GM10248 (cell line): ENCODE data around the gene STRAP.

ENCODE experiments used
- CTCF ChIA-PET: fragments of 300-600 bp; sonication (Branson Sonifier 250); formaldehyde crosslinking; extraction: SDS; loops from one replicate; lab custom pipeline; 2021; ENCODE audit warnings: antibody characterized with exemption; lab: Yijun Ruan, JAX
- POLR2A ChIA-PET: fragments of 350-650 bp; sonication (Branson Sonifier 250); formaldehyde crosslinking; extraction: SDS; loops from one replicate; lab custom pipeline; 2020; ENCODE audit warnings: antibody characterized with exemption; lab: Yijun Ruan, JAX
- DNase-seq: peaks from one replicate; pipeline ENCODE4 v3.0.0; 2012; ENCODE audit errors: extremely low spot score
- TF ChIP-seq, protein P1 (sequence below): IDR thresholded peaks from 2 replicates; pipeline ENCODE4 v1.5.1; 2012; ENCODE audit warnings: mild to moderate bottlenecking, low read depth; ENCODE audit errors: extremely low read depth, missing control alignments, control extremely low read depth

STRAP gene

DNA sequence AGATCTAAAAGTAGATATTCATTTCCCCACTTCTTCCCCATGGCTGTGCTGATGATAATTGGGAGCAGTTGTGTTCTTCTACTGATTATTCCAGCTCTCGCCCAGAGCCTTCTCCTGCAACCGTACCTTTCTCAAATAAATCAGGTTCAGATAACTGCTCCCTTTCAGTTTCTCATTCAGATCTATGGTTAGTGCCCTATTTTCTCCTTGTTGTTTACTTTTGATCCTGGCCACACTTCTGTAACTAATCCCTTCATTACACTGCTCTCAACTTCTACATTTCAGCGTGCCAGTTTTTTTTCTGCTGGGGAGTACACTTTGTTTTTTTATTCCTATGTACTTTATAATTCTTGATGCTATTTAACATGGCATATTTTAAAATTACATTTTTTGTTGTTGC, 2.8 kb upstream of the STRAP start:
- CTCF ChIA-PET: no interaction called here
- TF ChIP-seq, protein P1, sequence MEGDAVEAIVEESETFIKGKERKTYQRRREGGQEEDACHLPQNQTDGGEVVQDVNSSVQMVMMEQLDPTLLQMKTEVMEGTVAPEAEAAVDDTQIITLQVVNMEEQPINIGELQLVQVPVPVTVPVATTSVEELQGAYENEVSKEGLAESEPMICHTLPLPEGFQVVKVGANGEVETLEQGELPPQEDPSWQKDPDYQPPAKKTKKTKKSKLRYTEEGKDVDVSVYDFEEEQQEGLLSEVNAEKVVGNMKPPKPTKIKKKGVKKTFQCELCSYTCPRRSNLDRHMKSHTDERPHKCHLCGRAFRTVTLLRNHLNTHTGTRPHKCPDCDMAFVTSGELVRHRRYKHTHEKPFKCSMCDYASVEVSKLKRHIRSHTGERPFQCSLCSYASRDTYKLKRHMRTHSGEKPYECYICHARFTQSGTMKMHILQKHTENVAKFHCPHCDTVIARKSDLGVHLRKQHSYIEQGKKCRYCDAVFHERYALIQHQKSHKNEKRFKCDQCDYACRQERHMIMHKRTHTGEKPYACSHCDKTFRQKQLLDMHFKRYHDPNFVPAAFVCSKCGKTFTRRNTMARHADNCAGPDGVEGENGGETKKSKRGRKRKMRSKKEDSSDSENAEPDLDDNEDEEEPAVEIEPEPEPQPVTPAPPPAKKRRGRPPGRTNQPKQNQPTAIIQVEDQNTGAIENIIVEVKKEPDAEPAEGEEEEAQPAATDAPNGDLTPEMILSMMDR: no peak
- POLR2A ChIA-PET: no interaction called here
- no peak for DNase-seq

DNA sequence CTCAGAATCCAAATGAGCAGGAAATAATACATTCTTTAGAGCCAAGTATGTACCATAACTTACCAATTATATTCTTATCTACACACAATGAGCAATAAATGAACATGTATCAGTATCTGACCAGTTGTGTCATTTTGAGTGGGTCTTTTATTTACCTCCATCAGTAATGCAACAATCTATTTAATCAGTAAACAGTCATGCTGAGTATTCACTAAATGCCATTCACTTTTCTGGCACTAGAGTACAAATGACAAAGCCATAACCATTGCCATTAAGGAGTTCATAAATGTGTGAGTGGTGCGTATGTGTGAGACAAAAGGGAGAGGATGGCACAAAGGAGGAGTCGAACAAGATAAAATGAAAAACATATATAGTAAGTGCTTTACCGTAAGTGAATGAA, 1.5 kb upstream of the STRAP start:
- DNase-seq: no peak
- TF ChIP-seq, protein P1: no peak
- POLR2A ChIA-PET: no interaction called here
- CTCF ChIA-PET: no interaction called here

DNA sequence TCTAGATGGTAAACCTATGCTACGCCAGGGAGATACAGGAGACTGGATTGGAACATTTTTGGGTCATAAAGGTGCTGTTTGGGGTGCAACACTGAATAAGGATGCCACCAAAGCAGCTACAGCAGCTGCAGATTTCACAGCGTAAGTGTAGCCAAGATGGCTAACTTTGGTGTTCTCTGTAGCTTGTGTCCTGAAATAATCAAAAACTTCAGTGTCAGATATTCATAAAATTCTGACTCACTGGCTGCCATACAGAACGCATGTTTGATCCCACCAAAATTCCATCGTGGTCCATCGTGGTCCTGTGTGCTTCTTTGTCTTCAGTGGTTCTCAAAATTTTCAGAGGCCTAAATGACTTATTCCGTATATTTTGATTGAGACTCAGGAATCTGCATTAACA, 1.3 kb downstream of the STRAP start:
- TF ChIP-seq, protein P1: no peak
- POLR2A ChIA-PET: interaction anchor here (1.5 kb wide), 1 partner anchor 26 kb away, joined by 3 read pairs; no protein-coding TSS in a partner anchor
- CTCF ChIA-PET: interaction anchor here (0.7 to 10.7 kb wide), 12 partner anchors 10 to 352 kb away, joined by 3 to 97 read pairs (median 3); partner anchors contain the start of gene DERA
- DNase-seq: no peak

DNA sequence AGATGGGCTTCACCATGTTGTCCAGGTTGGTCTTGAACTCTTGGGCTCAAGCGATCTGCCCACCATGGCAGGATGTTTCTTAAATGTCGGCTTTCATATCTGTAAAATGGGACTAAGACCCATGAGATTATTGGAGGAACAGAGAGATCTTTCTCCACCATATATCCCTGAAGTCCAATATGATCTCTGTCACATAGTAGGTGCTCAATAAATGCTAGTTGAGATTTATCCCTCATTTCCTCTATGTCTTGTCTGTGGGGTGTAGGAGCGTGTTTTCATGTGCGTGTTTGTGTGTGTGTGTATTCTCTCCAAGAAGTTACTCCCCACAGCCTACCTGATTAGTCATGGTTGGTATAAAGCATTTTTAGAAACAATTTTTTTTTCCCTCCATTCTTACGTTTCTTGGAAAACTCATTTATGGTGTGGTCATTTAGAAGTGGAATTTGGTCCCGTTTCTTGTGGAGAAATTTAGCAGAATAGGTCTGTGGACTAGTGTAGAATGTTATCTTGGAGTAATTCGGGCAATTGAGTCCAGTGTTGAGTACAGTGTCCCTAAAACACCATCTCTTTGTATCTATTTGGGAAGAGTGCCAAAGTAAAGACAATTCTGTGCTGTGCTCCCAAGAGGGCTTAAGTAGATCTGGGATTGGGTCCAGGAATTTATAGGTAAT, 4.3 kb downstream of the STRAP start:
- CTCF ChIA-PET: interaction anchor here (1.2 to 10.7 kb wide), 2 partner anchors 14 to 24 kb away, joined by 3 to 97 read pairs; partner anchors contain the start of gene DERA
- TF ChIP-seq, protein P1: no peak
- DNase-seq: no peak
- POLR2A ChIA-PET: no interaction called here

DNA sequence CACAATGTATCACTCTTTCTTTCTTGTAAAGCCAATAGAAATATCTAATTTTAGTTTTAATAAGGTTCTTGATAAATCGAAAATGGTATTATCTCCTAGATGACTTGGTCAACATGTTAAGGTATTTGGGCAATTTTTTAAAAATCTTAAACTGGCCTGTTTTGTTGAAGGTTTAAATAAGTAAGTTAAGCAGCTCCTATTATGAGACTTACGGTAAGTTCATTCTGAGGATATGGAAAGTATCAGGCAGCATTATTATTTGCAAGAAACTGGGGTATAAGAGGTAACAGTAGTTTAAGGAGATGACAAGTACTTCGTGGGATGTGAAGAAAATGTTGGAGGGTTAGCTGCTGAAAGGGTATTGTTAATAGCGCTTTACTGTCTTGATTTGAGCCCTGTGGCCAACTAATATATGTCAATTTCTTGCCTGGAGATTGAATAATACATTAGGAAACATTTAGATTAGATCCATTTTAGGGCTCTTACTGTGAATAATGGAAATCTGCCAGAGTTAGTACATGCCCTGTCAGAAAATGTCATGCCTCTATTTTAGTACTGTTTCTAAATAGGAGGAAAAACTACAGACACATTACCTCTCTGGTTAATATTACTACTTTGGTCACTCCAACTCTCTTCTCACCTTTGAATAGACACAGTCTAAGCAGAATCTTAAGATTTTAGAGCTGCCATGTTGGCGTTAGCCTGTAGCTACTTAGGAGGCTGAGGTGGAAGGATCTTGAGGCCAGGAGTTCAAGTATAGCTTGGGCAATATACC, 5.0 kb downstream of the STRAP start:
- POLR2A ChIA-PET: no interaction called here
- CTCF ChIA-PET: interaction anchor here (1.2 to 10.7 kb wide), 4 partner anchors 13 to 303 kb away, joined by 3 to 97 read pairs (median 4); partner anchors contain the start of gene DERA
- TF ChIP-seq, protein P1: no peak
- no peak for DNase-seq

DNA sequence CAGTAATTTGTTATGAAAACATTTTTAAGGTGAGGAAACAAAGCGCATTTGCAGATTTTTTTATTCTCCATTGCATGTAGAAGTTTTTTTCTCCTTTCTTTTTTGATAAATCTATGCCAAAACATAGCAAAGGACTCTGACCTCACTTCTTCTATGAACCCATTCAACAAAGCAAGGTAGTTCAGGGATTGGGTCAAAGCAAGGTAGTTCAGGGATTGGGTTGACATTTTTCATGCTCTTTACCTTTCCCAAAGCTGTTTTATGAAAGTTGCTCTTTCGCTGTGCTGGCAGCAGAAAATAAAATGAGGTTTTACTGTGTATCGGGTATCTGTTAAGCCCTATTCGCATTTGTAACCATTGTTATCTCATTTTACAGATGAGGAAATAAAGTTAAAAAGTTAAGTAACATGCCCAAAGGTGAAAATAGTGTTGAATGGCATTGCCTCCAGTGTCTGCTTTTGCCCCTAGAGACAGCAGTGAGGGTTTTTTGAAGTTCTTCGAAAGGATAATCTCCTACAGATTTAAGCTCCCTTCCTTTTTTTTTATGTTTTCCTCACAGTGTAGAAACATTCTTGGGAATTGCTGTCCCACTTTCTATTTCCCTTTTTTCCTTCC, 10.6 kb downstream of the STRAP start:
- TF ChIP-seq, protein P1: no peak
- ChIA-PET POLR2A (no interaction called here), CTCF (no interaction called here)
- DNase-seq: no peak
